ENCODE measurements around the gene CLEC19A.

DNA sequence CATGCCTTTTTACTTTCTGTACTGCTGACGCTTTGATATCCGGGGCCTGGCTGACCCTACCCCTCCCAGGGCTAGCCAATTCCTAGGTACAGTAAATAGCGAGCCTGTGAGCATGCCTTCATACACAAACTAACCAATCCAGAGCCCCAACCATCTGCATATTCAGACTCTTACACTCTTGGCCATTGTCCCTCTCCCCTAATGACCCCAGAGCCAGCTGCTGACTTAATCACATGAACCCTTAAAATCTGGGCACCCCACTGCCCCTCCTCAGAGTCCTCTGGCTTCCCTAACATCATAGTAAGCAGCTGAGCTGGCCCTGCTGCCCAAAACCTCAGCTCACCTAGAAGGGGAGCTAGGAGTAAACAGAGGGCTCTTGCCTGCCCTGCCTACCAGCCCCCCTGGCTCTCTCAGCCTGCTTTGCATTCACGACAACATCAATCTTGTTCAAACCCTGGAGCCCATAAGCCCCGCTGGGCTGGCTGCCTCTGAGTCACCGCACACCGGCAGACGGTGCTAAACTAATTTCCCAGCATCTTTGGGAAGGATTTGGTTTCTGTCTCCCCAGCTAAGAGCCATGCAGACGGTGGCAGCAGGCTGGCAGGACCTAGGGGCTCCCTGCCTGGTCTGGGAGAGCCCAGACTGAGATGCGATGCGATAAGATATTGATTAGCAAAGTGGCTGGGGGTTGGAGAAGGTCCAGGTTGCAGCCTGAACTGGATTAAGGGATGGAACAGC lies 63.2 kb downstream of the CLEC19A start:
- TF ChIP-seq, protein P1, sequence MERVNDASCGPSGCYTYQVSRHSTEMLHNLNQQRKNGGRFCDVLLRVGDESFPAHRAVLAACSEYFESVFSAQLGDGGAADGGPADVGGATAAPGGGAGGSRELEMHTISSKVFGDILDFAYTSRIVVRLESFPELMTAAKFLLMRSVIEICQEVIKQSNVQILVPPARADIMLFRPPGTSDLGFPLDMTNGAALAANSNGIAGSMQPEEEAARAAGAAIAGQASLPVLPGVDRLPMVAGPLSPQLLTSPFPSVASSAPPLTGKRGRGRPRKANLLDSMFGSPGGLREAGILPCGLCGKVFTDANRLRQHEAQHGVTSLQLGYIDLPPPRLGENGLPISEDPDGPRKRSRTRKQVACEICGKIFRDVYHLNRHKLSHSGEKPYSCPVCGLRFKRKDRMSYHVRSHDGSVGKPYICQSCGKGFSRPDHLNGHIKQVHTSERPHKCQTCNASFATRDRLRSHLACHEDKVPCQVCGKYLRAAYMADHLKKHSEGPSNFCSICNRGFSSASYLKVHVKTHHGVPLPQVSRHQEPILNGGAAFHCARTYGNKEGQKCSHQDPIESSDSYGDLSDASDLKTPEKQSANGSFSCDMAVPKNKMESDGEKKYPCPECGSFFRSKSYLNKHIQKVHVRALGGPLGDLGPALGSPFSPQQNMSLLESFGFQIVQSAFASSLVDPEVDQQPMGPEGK (CRISPR knock-in tag; IDR thresholded peaks at IDR 0.05; ENCODE audit: borderline replicate concordance), result no peak
- TF ChIP-seq, protein P2, sequence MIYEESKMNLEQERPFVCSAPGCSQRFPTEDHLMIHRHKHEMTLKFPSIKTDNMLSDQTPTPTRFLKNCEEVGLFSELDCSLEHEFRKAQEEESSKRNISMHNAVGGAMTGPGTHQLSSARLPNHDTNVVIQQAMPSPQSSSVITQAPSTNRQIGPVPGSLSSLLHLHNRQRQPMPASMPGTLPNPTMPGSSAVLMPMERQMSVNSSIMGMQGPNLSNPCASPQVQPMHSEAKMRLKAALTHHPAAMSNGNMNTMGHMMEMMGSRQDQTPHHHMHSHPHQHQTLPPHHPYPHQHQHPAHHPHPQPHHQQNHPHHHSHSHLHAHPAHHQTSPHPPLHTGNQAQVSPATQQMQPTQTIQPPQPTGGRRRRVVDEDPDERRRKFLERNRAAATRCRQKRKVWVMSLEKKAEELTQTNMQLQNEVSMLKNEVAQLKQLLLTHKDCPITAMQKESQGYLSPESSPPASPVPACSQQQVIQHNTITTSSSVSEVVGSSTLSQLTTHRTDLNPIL (CRISPR knock-in tag; IDR thresholded peaks at IDR 0.05; ENCODE audit: low read depth), result no peak
- TF ChIP-seq TCF4 (CRISPR knock-in tag; IDR thresholded peaks at IDR 0.05; ENCODE audit: borderline replicate concordance) (peak; percentile 46; the same call in 1 of the 2 replicates), OSR1 (CRISPR knock-in tag; IDR thresholded peaks at IDR 0.05) (no peak), RARB (CRISPR knock-in tag; IDR thresholded peaks at IDR 0.05) (no peak), GLIS3 (CRISPR knock-in tag; IDR thresholded peaks at IDR 0.05) (no peak), ZC3H10 (CRISPR knock-in tag; IDR thresholded peaks at IDR 0.05) (no peak), PPARA (CRISPR knock-in tag; IDR thresholded peaks at IDR 0.05; ENCODE audit: borderline replicate concordance) (no peak), ARNTL (CRISPR knock-in tag; IDR thresholded peaks at IDR 0.05; ENCODE audit: borderline replicate concordance, low read depth) (no peak)

Measured in SK-N-SH treated with all-trans-retinoic acid at 6 μM for 48 hours (cell line).